ENCODE results near the gene RDX.

RDX gene

DNA sequence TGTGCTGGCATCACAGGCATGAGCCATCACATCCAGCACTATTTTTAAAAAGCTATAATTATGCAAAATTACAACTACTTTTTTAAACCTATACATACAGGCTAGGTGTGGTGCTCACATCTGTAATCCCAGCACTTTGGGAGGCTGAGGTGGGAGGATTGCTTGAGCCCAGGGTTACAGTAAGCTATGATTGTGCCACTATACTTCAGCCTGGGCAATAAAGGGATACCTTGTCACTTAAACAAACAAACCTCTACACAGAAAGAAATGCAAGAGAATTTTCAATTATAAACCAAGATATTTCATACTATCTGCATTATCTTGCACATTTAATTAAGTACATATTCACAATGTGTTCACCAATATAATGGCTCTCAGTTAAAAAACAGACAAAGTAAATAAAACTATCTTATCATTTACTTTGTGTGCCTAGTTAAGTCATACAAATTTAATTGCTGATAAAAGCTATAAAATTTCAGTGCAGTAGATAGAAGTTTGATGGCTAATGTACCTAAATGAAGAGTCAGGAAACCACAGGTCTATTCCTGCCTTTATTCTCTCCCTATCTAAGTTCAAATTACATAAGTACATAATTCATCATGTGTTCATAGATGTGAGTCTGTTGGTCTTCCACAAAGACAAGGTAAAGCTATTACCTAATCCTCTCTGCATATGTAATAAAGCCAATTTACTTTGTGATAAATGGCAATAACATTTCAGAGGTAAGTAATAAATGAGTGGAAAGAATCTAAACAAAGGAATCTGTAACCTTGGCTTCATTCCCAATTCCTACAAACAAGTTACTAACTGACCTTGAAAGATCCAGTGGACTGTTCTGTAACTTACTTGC lies 9.0 kb upstream of the RDX start:
- TF ChIP-seq ZBTB7A (IDR thresholded peaks at IDR 0.05; ENCODE audit: low read depth), result no peak
- TF ChIP-seq CEBPB (IDR thresholded peaks at IDR 0.05), result peak; percentile 78
- peak; percentile 81 for TF ChIP-seq EP300 (IDR thresholded peaks at IDR 0.05; ENCODE audit: borderline replicate concordance)
- TF ChIP-seq NFIC (IDR thresholded peaks at IDR 0.05), result peak; percentile 88
- peak; percentile 76; the same call in 1 of the 2 replicates for TF ChIP-seq TEAD4 (IDR thresholded peaks at IDR 0.05)
- TF ChIP-seq YY1 (IDR thresholded peaks at IDR 0.05; ENCODE audit: low read depth), result no peak
- TF ChIP-seq, protein P1, sequence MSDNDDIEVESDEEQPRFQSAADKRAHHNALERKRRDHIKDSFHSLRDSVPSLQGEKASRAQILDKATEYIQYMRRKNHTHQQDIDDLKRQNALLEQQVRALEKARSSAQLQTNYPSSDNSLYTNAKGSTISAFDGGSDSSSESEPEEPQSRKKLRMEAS (IDR thresholded peaks at IDR 0.05), result no peak
- peak; percentile 63; the same call in 1 of the 2 replicates for TF ChIP-seq FOXM1 (IDR thresholded peaks at IDR 0.05; ENCODE audit: borderline replicate concordance, low read depth)
- TF ChIP-seq TCF12 (IDR thresholded peaks at IDR 0.05; ENCODE audit: low read depth), result peak; percentile 61

DNA sequence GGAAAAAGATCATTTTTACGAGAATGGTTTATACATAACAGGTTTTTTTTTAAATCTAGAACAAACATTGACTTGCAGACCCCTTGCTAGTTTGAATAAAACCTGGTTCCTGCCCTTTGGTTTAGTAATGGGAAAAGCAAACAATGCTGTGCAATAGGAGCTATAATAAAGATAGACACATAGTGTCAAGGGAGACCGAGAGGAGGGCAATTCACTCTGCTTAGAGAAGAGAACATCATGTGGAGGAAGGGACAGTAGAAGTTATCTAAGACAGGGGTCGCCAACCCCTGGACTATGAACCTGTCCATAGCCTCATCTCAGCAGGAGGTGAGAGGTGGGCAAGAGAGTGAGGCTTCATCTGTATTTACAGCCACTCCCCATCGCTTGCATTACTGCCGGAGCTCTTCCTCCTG lies 7.0 kb upstream of the RDX start:
- TF ChIP-seq FOXM1 (IDR thresholded peaks at IDR 0.05; ENCODE audit: borderline replicate concordance, low read depth) (no peak), USF1 (IDR thresholded peaks at IDR 0.05) (no peak)

GRCh38 chr11:110301577-110301976 lies 5.2 kb upstream of the RDX start:
- no peak for TF ChIP-seq CEBPB (IDR thresholded peaks at IDR 0.05)
- TF ChIP-seq, protein P2, sequence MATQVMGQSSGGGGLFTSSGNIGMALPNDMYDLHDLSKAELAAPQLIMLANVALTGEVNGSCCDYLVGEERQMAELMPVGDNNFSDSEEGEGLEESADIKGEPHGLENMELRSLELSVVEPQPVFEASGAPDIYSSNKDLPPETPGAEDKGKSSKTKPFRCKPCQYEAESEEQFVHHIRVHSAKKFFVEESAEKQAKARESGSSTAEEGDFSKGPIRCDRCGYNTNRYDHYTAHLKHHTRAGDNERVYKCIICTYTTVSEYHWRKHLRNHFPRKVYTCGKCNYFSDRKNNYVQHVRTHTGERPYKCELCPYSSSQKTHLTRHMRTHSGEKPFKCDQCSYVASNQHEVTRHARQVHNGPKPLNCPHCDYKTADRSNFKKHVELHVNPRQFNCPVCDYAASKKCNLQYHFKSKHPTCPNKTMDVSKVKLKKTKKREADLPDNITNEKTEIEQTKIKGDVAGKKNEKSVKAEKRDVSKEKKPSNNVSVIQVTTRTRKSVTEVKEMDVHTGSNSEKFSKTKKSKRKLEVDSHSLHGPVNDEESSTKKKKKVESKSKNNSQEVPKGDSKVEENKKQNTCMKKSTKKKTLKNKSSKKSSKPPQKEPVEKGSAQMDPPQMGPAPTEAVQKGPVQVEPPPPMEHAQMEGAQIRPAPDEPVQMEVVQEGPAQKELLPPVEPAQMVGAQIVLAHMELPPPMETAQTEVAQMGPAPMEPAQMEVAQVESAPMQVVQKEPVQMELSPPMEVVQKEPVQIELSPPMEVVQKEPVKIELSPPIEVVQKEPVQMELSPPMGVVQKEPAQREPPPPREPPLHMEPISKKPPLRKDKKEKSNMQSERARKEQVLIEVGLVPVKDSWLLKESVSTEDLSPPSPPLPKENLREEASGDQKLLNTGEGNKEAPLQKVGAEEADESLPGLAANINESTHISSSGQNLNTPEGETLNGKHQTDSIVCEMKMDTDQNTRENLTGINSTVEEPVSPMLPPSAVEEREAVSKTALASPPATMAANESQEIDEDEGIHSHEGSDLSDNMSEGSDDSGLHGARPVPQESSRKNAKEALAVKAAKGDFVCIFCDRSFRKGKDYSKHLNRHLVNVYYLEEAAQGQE (IDR thresholded peaks at IDR 0.05; ENCODE audit: low read depth), result no peak

- TF ChIP-seq EGR1 (IDR thresholded peaks at IDR 0.05) (no peak), YY1 (IDR thresholded peaks at IDR 0.05; ENCODE audit: low read depth) (no peak), TAF1 (IDR thresholded peaks at IDR 0.05; ENCODE audit: low read depth) (no peak), USF1 (IDR thresholded peaks at IDR 0.05) (no peak), EP300 (IDR thresholded peaks at IDR 0.05; ENCODE audit: borderline replicate concordance) (no peak), ZBTB7A (IDR thresholded peaks at IDR 0.05; ENCODE audit: low read depth) (no peak), FOXM1 (IDR thresholded peaks at IDR 0.05; ENCODE audit: borderline replicate concordance, low read depth) (no peak), CEBPB (IDR thresholded peaks at IDR 0.05) (no peak), CREB1 (IDR thresholded peaks at IDR 0.05; ENCODE audit: low read depth) (no peak), TCF12 (IDR thresholded peaks at IDR 0.05; ENCODE audit: low read depth) (no peak), NFIC (IDR thresholded peaks at IDR 0.05) (no peak), TEAD4 (IDR thresholded peaks at IDR 0.05) (no peak), RAD21 (IDR thresholded peaks at IDR 0.05; ENCODE audit: low read depth) (no peak)
- TF ChIP-seq, protein P2 (IDR thresholded peaks at IDR 0.05; ENCODE audit: low read depth), result no peak
- TF ChIP-seq, protein P1 (IDR thresholded peaks at IDR 0.05), result no peak
These were observed 4.6 kb upstream of the RDX start for GRCh38 chr11:110301032-110301431.

DNA sequence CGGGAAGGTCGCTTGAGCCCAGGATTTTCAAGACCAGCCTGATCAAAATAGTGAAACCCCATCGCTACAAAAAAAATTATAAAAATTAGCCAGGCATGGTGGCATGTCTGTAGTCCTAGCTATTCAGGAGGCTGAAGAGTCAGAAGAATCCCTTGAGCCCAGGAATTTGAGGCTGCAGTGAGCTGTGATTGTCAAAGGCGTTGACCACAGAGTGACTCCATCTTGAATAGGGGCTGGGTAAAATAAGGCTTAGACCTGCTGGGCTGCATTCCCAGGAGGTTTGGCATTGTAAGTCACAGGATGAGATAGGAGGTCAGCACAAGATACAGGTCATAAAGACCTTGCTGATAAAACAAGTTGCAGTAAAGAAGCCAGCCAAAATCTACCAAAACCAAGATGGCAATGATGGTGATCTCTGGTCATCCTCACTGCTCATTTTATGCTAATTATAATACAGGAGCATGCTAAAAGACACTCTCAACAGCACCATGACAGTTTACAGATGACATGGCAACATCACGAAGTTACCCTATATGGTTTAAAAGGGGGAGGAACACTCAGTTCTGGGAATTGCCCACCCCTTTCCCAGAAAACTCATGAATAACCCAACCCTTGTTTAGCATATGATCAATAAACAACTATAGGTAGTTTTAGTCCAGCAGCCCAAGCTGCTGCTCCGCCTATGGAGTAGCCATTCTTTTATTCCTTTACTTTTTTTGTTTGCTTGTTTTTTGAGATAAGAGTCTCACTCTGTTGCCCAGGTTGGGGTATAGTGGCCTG lies 2.8 kb upstream of the RDX start:
- TF ChIP-seq FOXM1 (IDR thresholded peaks at IDR 0.05; ENCODE audit: borderline replicate concordance, low read depth) (no peak), EGR1 (IDR thresholded peaks at IDR 0.05) (no peak), CEBPB (IDR thresholded peaks at IDR 0.05) (no peak), USF1 (IDR thresholded peaks at IDR 0.05) (no peak), TCF12 (IDR thresholded peaks at IDR 0.05; ENCODE audit: low read depth) (no peak), TAF1 (IDR thresholded peaks at IDR 0.05; ENCODE audit: low read depth) (no peak), RAD21 (IDR thresholded peaks at IDR 0.05; ENCODE audit: low read depth) (no peak), EP300 (IDR thresholded peaks at IDR 0.05; ENCODE audit: borderline replicate concordance) (no peak), ZBTB7A (IDR thresholded peaks at IDR 0.05; ENCODE audit: low read depth) (no peak), YY1 (IDR thresholded peaks at IDR 0.05; ENCODE audit: low read depth) (no peak)
- TF ChIP-seq, protein P2 (IDR thresholded peaks at IDR 0.05; ENCODE audit: low read depth), result no peak
